IMR-90 (cell line): ENCODE data around the gene HNRNPA3.

ENCODE experiments used
- CEBPB ChIP-seq: IDR thresholded peaks from 2 replicates; pipeline ENCODE4 v1.6.1; 2012; ENCODE audit warnings: low read depth, low read length, improper control_type of control experiment
- CTCF ChIP-seq: conservative IDR thresholded peaks from 2 replicates; pipeline ENCODE4 v1.5.1; 2012; ENCODE audit warnings: mild to moderate bottlenecking, low read depth, low read length, improper control_type of control experiment
- FOS ChIP-seq: fragments of 150-350 bp; IDR thresholded peaks from 2 replicates; pipeline ENCODE4 v1.6.1; 2016; ENCODE audit warnings: low read depth, low read length
- MAFK ChIP-seq: IDR thresholded peaks from 2 replicates; pipeline ENCODE4 v1.6.1; 2012; ENCODE audit warnings: low read depth, low read length, improper control_type of control experiment
- MXI1 ChIP-seq: IDR thresholded peaks from 2 replicates; pipeline ENCODE4 v1.6.1; 2012; ENCODE audit warnings: low read depth, mild to moderate bottlenecking, low read length, moderate library complexity, borderline replicate concordance
- POLR2A ChIP-seq: IDR thresholded peaks from 2 replicates; pipeline ENCODE4 v1.6.1; 2012; ENCODE audit warnings: mild to moderate bottlenecking, low read depth, low read length
- RAD21 ChIP-seq: IDR thresholded peaks from 2 replicates; pipeline ENCODE4 v1.6.1; 2012; ENCODE audit warnings: low read length, improper control_type of control experiment
- RFX5 ChIP-seq: IDR thresholded peaks from 2 replicates; pipeline ENCODE4 v1.8.0; 2012; ENCODE audit warnings: low read depth, mild to moderate bottlenecking, low read length, moderate library complexity
- SMC3 ChIP-seq: fragments of 150-350 bp; IDR thresholded peaks from 2 replicates; pipeline ENCODE4 v1.6.1; 2016; ENCODE audit warnings: low read depth, mild to moderate bottlenecking, antibody characterized with exemption, low read length, moderate library complexity
- USF2 ChIP-seq: fragments of 150-350 bp; IDR thresholded peaks from 2 replicates; pipeline ENCODE4 v1.6.1; 2017; ENCODE audit warnings: mild to moderate bottlenecking, antibody characterized with exemption, low read length, low read depth

DNA sequence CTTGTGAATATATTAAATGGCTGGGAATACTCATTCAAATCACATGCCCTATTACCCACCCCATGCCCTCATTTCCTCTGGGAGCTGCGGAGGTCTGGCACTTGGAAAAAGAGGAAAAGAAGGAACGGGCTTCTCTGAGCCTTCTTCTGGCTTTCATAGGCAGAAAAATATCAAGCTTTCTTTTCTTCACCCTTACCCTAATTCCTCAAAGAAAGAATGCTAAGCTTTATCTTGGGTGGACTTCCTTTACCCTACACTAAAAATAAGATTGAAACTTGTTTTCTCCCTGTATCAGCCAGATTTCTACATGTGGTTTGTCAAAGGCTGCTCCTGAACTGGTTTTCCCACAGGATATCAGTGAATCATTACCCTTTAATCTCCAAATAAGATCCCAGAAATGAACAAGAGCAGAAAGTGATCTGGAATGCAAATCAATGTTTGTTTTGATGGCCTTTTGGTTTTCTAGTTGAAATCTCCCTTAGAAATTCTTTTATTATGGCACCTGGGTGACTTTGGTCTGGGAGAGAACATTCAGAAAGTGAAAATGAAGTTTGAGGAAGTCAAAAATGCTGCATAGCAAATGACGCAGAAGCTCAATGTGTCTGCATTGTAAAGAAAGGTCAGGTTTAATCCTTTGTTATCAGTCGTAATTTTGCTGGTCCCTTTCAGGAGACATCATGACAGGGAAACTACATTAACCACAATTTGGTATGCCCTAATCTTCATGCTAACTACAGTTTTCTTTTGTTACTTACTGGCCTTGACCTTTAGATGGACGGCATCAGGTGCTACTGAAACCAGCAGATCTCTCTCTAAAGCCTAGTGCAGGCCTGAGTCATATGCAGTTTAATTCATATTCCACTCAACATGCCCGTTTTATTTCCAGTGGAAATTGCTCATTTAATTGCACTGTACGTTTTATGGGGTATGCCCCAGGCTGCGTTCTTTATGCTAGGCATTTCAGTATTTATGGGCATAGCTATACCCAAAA, 46.6 kb upstream of the HNRNPA3 start:
- TF ChIP-seq CTCF (no peak), RAD21 (no peak), RFX5 (no peak), POLR2A (no peak), CEBPB (no peak), USF2 (no peak), SMC3 (no peak), MXI1 (no peak), MAFK (no peak), FOS (no peak)
